Thymus (tissue), 11 donors: ENCODE results near the gene FMN1. TPM values are rescaled to one million over a fixed set of nuclear protein-coding genes. Genes with fewer than 3 reads are reported as not detected.

Experiments
- DNase-seq, 9 donors: peaks; one replicate each; pipeline ENCODE4 v3.0.0-alpha.2; 2013; ENCODE audit warnings: low spot score in 9 of 9, low read depth in 6 of 9, missing footprints in 1 of 9
- H3K27ac ChIP-seq, 2 donors: one replicate each; pipeline ENCODE4 v1.5.1; 2013; ENCODE audit warnings: control low read depth in 1 of 2, low read depth in 1 of 2, low read length in 1 of 2, mild to moderate bottlenecking in 1 of 2, moderate library complexity in 1 of 2
- H3K27me3 ChIP-seq, 2 donors: one replicate each; pipeline ENCODE4 v1.5.1; 2013; ENCODE audit warnings: low read length in 1 of 2; ENCODE audit not compliant: control insufficient read depth in 2 of 2, insufficient read depth in 1 of 2
- H3K36me3 ChIP-seq, 2 donors: one replicate each; pipeline ENCODE4 v1.5.1; 2013; ENCODE audit warnings: low read length in 1 of 2, mild to moderate bottlenecking in 1 of 2, moderate library complexity in 1 of 2; ENCODE audit not compliant: control insufficient read depth in 2 of 2, insufficient read depth in 2 of 2
- H3K4me1 ChIP-seq, 2 donors: one replicate each; pipeline ENCODE4 v1.5.1; 2013; ENCODE audit warnings: low read length in 2 of 2; ENCODE audit not compliant: control insufficient read depth in 2 of 2, insufficient read depth in 2 of 2
- H3K4me3 ChIP-seq, 2 donors: one replicate each; pipeline ENCODE4 v1.5.1; 2013; ENCODE audit warnings: low read length in 2 of 2, control low read depth in 1 of 2, mild to moderate bottlenecking in 1 of 2
- H3K9me3 ChIP-seq, 2 donors: one replicate each; pipeline ENCODE4 v1.5.1; 2013; ENCODE audit warnings: low read length in 1 of 2, mild to moderate bottlenecking in 1 of 2; ENCODE audit not compliant: control insufficient read depth in 2 of 2, insufficient read depth in 1 of 2
- whole genome bisulfite sequencing: extraction: QIAGEN DNeasy Blood & Tissue Kit; methylation state at CpG from one replicate; pipeline ENCODE4 v1.1.7; 2013; 5-methylcytosine and 5-hydroxymethylcytosine counted together
- polyA plus RNA-seq: library from polyadenylated mRNA; stranded (reverse); fragments of 200-250 nt; gene quantifications from one replicate; pipeline ENCODE4 v1.2.3, GENCODE V29; 2013
- total RNA-seq: library from RNA; stranded (reverse); fragments of 120-200 nt; gene quantifications from one replicate; pipeline ENCODE4 v1.2.4, GENCODE V29; 2013
- donor health status: healthy.

FMN1 gene
- total and polyA plus RNA-seq, 2 donors, result 2.6 to 24.8 TPM

DNA sequence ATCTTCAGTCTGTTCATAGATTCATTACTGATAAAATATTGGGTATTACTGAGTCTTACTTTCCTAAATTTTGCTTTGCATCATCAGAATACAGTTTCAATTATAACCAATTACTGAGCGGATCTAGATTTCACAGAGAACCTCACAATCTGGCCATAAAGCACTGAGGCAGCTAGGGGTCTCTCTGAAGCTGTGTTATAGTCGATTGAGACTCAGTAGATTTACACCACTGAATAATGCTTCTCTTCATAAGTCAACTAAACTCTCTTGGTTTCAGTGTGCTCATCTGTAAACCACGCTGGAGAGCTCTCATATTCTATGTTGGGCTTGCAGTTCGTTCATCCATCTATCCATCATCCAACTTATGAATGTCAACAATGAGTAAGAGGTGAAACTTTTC is 296.1 kb downstream of the FMN1 start:
- H3K36me3 ChIP-seq, result peaks cover 0 to 3% of the 10 kb centered on the region in 2 donors
- 87% methylated on average over 4 of the region's 4 CpGs for WGBS
- no peaks in the 10 kb centered on the region for H3K9me3 ChIP-seq
- no peaks in the 10 kb centered on the region for H3K27me3 ChIP-seq
- H3K27ac ChIP-seq, result no peak overlapping the region
- no peaks in the 10 kb centered on the region for H3K4me1 ChIP-seq
- H3K4me3 ChIP-seq, result no peak overlapping the region
- DNase-seq, result no peak

DNA sequence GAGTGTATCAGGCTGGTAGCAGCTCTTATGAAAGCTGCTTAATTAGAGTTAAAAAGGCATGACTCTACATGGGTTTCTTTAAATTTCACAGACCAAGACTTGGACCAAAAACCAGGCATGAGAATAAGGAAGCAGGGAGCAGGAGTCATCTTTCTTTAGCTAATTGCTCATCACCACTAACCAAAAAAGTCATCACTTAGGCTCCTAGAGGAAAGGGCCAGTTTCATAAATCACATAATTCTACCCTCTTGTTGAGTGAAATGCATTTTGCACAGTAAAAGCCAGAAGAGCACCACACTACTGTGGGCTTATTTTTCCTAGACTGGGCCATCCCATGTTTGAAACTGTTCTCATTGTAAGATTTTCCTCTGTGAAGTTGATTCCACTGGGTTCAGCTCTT is 301.1 kb downstream of the FMN1 start:
- Histone ChIP-seq H3K4me1 (no peaks in the 10 kb centered on the region), H3K4me3 (no peak overlapping the region), H3K9me3 (no peaks in the 10 kb centered on the region), H3K36me3 (peaks cover 0 to 3% of the 10 kb centered on the region in 2 donors), H3K27me3 (no peaks in the 10 kb centered on the region), H3K27ac (no peak overlapping the region)
- no peak for DNase-seq

DNA sequence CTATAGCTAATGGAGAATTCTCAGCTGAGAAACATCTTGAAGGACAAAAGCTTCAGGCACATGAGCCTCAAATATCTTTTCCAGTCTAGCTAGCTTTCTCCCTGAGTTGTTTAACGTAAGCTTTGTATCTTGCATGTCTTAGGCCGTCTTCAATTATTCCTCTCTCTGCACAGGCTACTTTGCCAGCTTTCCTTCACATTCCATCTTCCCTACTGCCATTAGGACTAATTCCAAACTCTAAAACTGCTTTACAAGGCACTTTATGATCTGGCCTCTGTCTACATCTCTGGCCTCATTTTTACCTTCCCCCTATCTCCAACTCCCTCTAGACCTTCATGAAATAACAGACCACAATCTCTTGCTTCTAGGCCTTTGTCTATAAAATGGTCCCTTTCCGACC is 305.3 kb downstream of the FMN1 start:
- H3K27me3 ChIP-seq, result no peaks in the 10 kb centered on the region
- peaks cover 0 to 2% of the 10 kb centered on the region in 2 donors for H3K36me3 ChIP-seq
- no peak overlapping the region for H3K4me3 ChIP-seq
- H3K9me3 ChIP-seq, result no peaks in the 10 kb centered on the region
- no peak for DNase-seq
- WGBS, result 98% methylated on average over 3 of the region's 3 CpGs
- H3K27ac ChIP-seq, result no peak overlapping the region
- no peaks in the 10 kb centered on the region for H3K4me1 ChIP-seq

DNA sequence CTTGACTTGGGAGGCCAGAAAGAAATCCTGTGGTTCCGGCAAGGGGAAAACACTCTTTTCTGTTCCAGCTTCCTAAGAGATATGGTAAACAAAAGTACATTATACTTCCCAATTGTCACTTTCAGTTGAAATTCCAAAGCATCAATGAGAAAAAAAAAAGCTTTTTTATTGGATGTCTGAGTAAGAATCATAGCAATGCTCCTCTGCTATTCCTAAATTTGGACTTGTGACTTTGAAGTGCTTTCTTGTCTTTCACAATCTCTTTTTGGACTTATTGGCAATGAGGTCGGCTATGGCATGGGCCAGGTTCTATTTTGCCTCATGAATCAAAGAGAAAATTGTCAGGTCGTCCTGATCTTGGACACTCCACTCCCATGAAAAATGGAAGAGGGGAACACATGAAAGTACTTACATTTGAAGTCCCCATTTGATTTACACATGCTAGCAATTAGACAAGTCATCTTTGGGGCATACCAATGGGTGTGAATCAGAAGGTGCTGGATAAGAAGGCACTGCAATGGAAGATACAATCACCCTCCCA is 306.2 kb downstream of the FMN1 start:
- Histone ChIP-seq H3K27me3 (no peaks in the 10 kb centered on the region), H3K27ac (no peak overlapping the region), H3K36me3 (peaks cover 0 to 2% of the 10 kb centered on the region in 2 donors), H3K4me3 (no peak overlapping the region), H3K9me3 (no peaks in the 10 kb centered on the region), H3K4me1 (no peaks in the 10 kb centered on the region)
- no peak for DNase-seq
- 97% methylated on average over 3 of the region's 3 CpGs for WGBS

DNA sequence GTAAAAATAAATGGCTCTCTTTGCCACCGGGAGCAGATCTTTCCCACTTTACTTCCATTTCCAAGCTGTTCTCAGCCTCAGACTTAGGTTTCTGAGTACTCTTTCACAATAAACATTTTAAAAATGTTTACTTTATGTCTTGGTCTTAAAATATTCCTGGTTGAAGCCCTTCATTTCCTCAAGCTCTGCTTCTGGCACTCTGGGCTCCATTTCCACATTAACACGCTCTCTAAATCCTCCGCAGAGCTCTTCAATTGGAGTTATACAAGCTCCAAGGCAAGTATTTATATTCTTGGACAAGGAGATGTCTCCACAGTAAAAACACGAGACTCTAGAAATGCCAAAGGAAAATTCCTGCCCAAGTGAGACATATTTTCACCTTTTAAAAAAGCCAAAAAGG is 307.4 kb downstream of the FMN1 start:
- H3K4me1 ChIP-seq, result no peaks in the 10 kb centered on the region
- no peaks in the 10 kb centered on the region for H3K9me3 ChIP-seq
- no peak overlapping the region for H3K27ac ChIP-seq
- no peak overlapping the region for H3K4me3 ChIP-seq
- H3K36me3 ChIP-seq, result peaks cover 0 to 2% of the 10 kb centered on the region in 2 donors
- no peaks in the 10 kb centered on the region for H3K27me3 ChIP-seq
- 97% methylated on average over 4 of the region's 4 CpGs for WGBS
- DNase-seq, result no peak

DNA sequence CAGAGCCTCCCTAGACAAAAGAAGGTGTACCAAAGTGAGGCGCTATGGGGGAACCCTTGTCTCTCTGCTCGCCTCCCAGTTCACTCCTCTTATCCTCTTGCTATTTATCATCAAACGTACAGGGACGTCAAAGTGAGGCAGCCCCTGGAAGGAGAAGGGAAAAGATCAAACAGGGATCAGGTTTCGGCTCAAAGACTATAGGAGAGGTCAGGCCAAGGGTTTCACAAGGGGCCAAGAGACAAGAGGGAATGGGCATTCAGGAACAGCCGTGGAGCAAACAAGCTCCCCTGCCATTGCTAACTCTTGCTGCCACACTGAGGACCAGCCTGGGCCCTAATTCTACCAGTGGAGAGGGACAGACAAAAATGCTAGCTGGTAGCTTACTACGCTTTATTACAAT is 308.1 kb downstream of the FMN1 start:
- H3K36me3 ChIP-seq, result peaks cover 0 to 2% of the 10 kb centered on the region in 2 donors
- H3K9me3 ChIP-seq, result no peaks in the 10 kb centered on the region
- no peak overlapping the region for H3K4me3 ChIP-seq
- H3K27ac ChIP-seq, result no peak overlapping the region
- no peaks in the 10 kb centered on the region for H3K27me3 ChIP-seq
- WGBS, result 96% methylated on average over 7 of the region's 7 CpGs
- no peak for DNase-seq
- H3K4me1 ChIP-seq, result no peaks in the 10 kb centered on the region

DNA sequence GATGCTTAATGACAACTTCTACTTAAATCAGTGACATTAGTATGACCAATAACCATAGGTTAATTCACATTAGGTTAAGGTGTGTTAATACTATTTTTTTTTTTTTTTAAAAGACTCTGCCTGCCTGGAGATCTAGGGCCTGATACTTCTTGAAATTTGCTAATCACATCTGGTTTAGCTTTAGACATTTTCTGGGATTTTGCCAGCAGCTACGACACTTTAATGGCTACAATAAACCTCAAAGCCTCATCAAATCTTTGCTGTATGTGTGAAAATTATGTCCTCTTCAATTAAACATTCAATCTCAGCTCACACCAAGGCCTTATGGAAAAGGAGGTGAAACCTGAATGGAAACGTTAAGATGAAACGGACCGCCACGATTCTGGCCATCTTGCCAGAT is 308.8 kb downstream of the FMN1 start:
- no peaks in the 10 kb centered on the region for H3K27me3 ChIP-seq
- no peaks in the 10 kb centered on the region for H3K4me1 ChIP-seq
- peaks cover 0 to 2% of the 10 kb centered on the region in 2 donors for H3K36me3 ChIP-seq
- H3K9me3 ChIP-seq, result no peaks in the 10 kb centered on the region
- H3K27ac ChIP-seq, result no peak overlapping the region
- H3K4me3 ChIP-seq, result no peak overlapping the region
- WGBS, result 93% methylated on average over 5 of the region's 5 CpGs
- DNase-seq, result no peak

DNA sequence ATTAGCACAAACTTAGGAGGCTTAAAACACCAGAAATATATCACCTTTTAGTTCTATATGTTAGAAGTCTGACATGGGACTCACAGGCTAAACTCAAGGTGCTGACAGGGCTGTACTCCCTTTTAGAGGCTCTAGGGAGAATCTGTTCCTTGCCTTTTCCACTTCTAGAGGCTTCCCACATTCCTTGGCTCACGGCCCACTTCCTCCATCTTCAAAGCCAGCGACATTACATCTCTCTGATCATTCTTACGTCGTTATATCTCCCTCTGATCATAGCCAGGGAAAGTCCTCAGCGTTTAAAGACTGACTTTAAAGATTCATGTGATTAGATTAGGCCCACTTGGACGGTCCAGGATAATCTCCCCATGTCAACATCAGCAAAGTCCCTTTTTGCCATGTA is 310.4 kb downstream of the FMN1 start:
- Histone ChIP-seq H3K4me1 (no peaks in the 10 kb centered on the region), H3K27ac (no peak overlapping the region), H3K9me3 (no peaks in the 10 kb centered on the region), H3K27me3 (no peaks in the 10 kb centered on the region), H3K4me3 (no peak overlapping the region), H3K36me3 (peaks cover 0 to 5% of the 10 kb centered on the region in 2 donors)
- WGBS, result 88% methylated on average over 6 of the region's 6 CpGs
- no peak for DNase-seq

DNA sequence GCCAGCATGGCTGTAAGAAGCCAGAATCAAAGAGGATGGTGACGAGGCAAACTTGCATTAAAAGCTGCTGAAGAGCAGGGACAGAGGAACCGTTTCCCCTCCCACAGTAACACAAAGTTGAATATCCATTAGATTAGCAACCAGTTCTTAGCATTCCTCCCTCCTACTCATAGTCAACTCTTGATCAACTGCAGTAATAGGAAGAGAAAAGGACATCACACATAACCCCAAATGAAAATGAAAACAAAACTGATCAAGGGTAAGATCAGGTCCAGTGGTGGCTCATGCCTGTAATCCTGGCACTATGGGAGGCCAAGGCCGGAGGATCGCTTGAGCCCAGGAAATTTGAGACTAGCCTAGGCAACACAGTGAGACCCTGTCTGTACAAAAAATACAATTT is 311.6 kb downstream of the FMN1 start:
- DNase-seq, result no peak
- Histone ChIP-seq H3K4me1 (no peaks in the 10 kb centered on the region), H3K27me3 (no peaks in the 10 kb centered on the region), H3K27ac (no peak overlapping the region), H3K36me3 (peaks cover 0 to 5% of the 10 kb centered on the region in 2 donors), H3K4me3 (no peak overlapping the region), H3K9me3 (no peaks in the 10 kb centered on the region)
- WGBS, result 64% methylated on average over 4 of the region's 4 CpGs

DNA sequence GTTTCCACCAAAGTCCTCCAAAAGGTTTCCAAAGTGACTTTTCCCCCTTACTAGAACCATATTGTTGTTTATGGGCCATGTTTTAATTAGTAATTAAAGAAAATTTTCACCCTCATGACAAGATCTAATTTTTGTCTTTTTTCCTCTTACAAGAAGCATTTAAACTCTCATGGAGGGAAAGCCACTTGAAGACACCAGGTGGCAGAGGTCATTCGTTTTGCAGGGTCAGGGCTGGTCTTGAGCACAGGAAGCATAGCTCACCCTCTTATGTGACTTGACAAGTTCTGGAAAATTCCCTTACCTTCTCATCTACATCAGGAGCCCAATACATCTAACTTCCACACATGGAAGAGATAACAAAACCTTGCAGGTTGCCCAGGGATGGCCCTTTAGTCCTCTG is 313.0 kb downstream of the FMN1 start:
- no peaks in the 10 kb centered on the region for H3K27me3 ChIP-seq
- WGBS, result 90% methylated on average over 1 of the region's 1 CpG
- H3K36me3 ChIP-seq, result peaks cover 0 to 3% of the 10 kb centered on the region in 2 donors
- no peaks in the 10 kb centered on the region for H3K4me1 ChIP-seq
- no peak overlapping the region for H3K27ac ChIP-seq
- no peaks in the 10 kb centered on the region for H3K9me3 ChIP-seq
- no peak for DNase-seq
- H3K4me3 ChIP-seq, result no peak overlapping the region
